8988T (cell line): ENCODE results near the gene ADAT1.
A peak's percentile ranks its signal among the peaks of the same experiment; 100 is the strongest.

Experiments
- DNase-seq: peaks from one replicate; pipeline ENCODE4 v3.0.0; 2011

ADAT1 gene

DNA sequence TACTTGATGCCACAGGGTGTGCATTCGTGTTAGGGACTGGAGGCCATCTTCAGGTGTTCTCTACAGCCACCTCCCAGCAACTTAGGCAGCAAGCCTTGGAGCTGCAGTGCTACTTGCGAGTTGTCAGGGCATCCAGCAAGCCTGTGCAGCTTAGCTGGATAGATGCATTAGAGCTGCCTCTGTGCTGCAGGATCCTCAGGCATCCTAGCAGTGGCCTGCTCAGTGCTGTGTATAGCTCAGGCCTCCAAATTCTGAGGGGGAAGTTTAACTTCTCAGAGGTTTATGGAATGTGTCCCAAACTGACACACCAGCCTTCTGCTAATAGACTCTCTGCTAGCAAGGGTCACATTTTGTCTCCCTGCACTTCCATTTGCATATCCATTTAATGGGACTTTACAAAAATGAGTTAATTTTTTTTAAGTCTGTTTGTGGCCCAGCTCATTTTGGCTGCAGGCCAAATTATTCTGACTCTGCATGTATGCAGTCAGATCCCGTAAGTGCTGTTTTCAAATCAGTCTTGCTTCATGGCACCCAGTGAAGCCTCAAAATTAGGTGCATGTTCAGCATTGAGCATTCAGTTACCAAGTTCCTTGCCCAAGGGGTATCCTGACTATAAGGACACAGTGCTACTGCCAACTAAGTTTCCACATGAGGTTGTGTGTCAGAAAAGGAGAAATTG lies 50.1 kb downstream of the ADAT1 start:
- no peak for DNase-seq

DNA sequence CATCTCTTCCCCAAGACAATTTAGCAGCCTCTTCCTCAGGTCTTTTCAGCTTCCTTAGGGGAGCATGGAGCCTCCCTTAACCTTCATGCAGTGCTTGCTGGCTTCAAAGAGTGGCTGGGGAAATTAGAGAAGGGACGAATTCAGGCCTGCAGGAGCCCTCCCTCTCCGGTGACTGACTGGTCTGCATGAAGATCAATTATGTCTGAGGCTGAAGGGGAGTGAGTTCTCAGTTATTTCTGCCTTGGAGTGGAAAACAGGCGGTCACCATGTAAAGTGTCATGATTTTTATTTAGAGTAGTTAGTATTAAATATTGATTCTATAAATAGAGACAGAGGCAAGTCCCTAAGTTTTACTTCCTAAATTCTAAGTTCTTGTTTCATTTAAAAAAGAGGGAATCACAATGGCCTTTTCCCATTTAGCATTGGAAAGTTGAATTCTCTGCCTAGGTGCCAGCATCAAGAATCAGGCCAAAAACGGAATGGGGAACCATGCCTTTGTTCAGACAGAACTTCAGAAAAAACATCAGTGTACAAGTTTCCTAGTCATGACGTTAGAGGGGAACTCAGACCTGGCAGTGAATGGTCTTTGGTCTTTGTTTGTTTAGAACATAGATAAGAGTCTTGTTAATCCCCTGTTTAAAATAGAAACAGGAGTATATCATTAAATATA lies 52.5 kb downstream of the ADAT1 start:
- DNase-seq: no peak

DNA sequence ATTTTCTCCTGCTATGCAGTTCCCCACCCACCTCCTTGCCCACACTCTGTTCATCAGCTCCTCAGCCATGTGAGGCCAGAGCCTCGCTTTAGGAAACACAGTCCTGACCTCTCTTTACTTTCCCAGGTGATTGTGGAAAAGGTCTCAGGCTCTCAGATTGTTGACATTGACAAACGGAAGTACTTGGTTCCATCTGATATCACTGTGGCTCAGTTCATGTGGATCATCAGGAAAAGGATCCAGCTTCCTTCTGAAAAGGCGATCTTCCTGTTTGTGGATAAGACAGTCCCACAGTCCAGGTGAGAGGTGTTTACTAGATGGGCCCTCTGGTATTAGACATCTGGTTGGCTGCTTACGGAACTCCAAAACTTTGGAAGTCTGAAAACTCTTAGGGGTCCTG lies 55.2 kb downstream of the ADAT1 start:
- DNase-seq: no peak

DNA sequence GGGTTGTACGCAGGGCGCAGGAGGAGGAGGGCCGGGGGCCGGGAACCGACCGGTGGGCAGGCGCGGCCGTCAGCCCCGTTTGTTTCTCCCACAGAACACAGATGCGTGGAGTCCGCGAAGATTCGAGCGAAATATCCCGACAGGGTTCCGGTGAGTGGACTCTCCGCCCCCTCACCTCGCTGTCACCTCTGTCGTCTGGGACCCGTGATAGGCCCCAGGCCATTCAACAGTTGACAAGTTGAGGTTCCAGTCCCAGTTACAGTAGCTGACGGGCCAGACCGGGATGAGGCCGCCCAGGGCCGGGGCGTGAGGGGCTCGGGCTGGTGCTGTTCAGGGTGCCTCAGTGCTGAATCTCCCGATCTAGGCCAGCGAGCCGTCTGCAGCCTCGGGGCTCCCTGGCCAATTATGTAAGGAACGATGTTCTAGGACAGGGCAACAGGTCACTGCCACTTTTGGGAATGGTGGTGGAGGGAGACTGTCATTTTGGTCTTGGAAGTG lies 56.3 kb downstream of the ADAT1 start:
- DNase-seq: no peak

DNA sequence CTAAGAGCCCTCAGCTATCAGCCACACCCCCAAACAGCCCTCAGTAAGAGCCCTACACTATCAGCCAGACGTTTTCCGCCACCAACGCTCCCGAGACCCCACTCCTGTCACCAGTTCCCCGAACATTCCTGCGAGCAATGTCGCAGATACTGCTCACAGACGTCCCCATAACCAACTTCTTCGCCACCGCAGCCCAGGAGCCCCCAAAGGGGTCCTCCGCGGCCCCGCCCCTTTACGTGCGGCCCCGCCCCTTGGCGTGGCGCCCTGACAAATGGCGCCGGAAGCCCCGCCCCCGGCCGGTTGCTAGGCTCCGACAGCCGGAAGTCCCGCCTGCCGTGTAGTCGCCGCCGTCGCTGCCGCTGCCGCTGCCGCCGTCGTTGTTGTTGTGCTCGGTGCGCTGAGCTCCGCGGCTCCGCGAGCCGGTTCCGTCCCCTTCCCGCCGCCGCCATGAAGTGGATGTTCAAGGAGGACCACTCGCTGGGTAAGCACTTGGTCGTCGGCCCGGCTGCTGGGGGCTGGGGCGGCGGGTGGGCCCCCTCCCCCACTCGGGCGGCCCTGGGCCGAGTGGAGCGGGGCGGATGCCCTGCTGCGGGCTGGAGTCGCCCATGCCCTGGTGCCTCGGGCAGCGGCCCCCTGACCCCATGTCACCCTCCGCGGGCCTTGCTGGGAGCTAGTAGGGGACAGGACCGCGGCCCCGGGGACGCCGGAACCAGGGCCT lies 56.9 kb downstream of the ADAT1 start, which contains the start of gene GABARAPL2:
GABARAPL2 (plus strand) TSS at position 340 of the 718 bp plus-strand sequence; CDS start at position 448, 108 bp downstream.
- peak; percentile 77 for DNase-seq

DNA sequence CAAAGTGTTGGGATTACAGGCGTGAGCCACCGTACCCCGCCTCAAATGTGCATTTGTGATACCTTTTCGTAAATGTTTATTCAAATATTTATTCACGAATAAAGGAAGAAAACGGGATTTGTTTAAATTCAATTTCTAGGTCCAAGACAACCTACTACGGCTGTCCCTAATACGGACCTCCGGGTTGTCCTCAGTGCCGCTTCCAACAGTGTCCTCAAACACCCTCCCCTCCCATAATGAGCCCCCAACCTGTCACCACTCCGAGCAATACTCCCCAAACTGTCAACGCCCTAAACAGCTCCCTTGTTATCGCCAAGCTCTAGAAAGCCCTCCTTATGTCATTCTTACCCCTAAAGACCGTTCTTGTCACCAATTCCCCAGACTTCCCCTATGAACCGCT lies 57.4 kb downstream of the ADAT1 start:
- DNase-seq: no peak

DNA sequence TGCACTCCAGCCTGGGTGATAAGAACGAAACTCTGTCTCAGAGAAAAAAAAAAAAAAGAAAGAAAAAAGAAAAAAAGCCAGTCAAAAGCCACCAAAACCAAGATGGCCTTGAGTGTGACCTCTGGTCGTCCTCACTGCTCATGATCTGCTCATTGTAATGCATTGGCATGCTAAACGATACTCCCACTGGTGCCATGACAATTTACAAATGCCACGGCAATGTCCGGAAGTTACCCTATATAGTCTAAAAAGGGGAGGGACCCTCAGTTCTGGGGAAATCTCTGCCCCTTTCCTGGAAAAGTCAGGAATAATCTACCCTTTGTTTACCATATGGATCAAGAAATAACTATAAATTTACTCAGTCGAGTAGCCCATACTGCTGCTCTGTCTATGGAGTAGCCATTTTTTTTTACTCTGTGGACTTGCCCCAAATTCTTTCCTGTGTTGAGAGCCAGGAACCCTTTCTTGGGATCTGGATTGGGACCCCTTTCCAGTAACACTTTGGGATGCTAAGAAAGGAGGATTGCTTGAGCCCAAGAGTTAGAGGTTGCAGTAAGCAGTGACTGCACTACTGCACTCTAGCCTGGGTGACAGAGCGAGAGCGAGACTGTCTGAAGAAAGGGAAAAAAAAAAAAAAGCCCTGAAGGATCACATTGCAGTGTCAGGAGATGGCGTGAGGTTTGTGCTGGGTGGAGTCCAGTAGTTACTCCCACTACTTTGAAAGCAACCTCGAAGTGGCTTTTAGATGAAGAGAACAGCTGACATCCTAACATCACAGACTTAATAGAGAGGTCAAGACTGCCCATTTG lies 63.3 kb downstream of the ADAT1 start:
- no peak for DNase-seq

DNA sequence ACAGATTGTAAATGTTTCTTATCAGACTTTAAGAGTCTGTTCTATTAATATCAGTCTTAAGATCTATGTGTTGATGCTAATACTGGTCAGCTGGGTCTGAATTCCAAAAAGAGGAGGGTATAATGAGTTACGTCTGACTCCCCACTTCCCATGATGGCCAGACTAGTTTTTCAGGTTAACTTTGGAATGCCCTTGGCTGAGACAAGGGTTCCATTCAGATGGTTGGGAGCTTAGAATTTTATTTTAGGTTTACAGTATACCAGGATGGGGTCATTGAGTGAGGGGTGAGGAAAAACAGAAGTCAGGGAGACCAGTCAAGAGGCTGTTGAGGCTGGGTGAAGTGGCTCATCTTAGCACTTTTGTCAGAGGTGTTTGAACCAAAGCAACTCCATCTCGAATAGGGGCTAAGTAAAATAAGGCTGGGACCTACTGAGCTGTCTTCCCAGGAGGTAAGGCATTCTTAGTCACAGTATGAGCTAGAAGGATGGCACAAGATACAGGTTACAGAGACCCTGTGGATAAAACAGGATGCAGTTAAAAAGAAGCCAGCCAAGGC lies 64.2 kb downstream of the ADAT1 start:
- DNase-seq: no peak

DNA sequence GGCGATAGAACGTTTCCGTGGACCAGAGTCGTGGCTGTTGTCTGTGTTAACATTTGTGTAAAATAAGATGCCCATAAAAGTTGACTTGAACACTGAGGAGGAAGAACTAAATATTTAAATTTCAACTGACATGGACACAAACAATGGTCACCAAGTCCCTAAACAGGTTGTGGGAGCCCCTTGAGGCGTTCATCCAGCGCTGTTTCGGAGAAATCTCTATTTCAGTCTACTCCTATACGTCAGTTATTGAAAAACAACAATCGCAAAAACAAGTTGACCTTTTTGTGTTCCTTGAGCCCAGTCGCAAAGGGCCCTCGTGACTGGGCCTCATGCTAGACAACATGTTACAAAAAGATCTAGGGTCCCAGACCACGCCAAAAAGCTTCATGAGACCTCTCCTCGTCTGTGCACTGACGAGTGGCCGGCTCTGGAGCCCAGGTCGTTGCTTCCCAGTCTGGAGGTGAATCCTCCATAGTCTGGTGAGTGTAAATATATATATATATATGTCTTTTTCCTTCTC lies 66.6 kb downstream of the ADAT1 start:
- DNase-seq: no peak

DNA sequence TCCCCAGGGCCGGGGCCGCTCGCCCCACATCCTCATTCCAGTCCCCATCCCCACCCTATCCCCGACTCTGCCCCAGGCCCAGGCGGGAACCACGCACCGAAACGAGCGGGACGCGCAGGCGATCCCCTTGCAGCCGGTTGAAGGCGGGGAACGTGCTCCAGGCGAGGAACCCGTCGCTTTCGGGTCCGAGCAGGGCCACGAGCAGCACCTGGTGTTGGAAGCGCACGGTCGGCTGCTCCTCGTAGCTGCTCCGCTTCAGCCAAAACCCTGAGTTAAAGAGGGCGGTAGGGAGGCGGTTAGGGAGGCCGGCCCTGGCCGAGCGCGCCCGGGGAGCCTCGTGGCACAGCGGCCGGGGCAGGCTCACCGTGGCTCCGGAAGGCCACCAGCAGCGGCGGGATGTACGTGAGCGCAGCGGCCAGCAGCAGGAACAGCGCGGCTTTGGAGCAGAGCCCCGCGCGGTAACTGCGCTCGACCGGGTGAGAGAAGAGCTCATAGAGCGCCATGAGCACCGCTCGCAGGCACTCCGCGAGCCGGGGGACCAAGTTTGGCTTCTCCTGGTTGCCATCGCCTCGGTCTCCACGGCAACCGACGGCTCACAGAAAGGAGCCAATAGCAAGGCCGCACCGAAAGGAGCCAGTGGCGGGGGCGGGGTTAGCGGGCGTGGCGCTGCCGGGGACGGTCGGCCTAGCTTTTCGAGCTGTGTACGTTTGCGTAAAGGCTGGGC lies 67.2 kb downstream of the ADAT1 start, which contains the start of gene TMEM231:
TMEM231 (minus strand) TSS at position 546 of the 724 bp plus-strand sequence; CDS start at position 503, 43 bp downstream.
- DNase-seq: peak; percentile 93

DNA sequence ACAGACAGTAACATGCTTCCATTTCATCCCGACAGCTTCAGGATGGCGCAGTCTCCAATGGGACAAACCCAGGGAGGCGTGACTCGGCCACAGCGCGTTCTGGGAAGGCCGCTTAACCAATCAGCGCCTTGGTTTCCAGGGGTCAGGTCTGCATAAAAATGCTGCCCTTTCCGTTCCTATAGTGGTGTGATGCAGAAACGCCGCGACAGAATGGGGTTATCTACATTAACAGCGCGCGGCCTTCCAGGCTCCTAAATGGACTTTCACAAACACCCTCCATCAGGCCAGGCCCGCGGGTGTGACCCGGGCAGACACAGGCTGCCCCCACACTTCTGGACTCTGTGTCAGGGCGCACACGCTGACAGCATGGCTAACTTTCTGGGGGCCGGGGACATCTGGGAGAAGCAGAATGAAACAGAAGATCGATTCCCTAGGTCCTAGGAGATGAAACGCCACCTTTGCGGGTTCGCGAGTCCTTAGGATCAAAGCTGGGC lies 67.8 kb downstream of the ADAT1 start:
- peak; percentile 89 for DNase-seq

DNA sequence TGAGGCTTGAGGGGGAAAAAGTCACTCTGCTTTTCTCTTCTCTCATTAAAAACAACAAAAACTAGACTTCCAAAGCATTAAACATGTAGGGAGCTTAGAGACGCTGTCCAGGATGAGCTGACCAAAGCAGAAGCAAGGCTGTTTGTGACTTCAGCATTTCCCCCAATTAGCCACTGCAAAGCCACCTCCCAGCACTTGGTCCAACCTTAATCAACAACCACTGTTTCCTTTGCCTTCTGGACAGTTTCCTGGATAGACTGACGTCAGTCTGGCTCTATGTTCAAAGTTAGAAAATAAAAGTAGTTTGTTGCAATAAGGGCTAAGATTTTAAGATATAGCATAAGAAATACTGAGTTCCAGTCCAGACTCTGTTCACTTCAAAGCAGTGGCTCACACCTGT lies 70.1 kb downstream of the ADAT1 start:
- no peak for DNase-seq

DNA sequence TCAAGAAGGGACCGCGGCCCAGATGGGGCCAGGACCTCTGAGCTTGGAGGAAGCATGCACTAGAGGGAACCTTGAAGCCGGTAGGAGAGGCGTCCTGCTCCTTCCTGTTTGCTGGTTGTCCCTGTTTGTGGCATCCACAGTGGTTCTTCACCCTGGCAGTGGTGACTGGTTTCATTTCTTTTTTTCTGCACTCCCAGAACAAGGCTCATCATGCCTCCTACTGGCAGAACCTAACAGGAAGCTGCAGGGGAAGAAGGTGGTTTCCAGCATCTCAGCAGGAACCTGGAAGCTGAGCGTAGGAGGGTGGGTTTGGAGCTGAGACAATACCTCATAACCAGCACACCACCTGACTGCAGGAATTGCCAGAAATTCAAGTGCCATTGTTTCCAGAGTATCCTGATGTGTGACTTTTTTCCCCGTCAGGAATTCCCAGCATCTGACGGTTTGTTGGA lies 72.8 kb downstream of the ADAT1 start:
- DNase-seq: peak; percentile 70
